ENCODE measurements around the gene KIF14. TPM values are rescaled to one million over a fixed set of nuclear protein-coding genes. Genes with fewer than 3 reads are reported as not detected.

Gene KIF14
- total and polyA plus RNA-seq, 7 donors = under 0.01 to 2.0 (median 0.28) TPM; not detected in 2

DNA sequence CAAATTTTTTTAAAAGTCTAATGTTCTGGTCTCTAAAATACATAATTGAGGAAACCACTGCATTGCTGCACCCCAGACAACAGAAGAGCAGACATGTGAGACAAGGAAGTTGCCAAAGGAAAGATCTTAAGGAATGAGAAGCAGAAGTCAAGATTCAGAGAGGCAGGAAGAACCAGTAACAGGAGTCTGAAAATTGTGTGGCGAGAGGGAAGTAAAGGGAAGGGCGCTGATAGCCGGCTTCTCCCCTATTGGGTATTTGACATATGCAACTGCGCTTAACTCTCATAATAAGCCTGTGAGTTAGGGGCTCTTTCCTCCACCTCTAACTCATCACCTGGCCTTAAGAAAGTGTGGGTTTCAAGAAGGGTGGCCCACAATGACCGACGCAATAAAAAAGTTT, 21.9 kb upstream of the KIF14 start:
- Histone ChIP-seq H3K27ac (no peak overlapping the region), H3K36me3 (peaks cover 0 to 42% (median 0%) of the 10 kb centered on the region in 4 donors), H3K4me1 (no peaks in the 10 kb centered on the region), H3K9me3 (no peaks in the 10 kb centered on the region), H3K27me3 (no peaks in the 10 kb centered on the region), H3K4me3 (no peak overlapping the region)
- TF ChIP-seq, protein P1, sequence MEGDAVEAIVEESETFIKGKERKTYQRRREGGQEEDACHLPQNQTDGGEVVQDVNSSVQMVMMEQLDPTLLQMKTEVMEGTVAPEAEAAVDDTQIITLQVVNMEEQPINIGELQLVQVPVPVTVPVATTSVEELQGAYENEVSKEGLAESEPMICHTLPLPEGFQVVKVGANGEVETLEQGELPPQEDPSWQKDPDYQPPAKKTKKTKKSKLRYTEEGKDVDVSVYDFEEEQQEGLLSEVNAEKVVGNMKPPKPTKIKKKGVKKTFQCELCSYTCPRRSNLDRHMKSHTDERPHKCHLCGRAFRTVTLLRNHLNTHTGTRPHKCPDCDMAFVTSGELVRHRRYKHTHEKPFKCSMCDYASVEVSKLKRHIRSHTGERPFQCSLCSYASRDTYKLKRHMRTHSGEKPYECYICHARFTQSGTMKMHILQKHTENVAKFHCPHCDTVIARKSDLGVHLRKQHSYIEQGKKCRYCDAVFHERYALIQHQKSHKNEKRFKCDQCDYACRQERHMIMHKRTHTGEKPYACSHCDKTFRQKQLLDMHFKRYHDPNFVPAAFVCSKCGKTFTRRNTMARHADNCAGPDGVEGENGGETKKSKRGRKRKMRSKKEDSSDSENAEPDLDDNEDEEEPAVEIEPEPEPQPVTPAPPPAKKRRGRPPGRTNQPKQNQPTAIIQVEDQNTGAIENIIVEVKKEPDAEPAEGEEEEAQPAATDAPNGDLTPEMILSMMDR (IDR thresholded peaks at IDR 0.05) = no peak
- intact Hi-C loops (cut with DNase I) = no loop called here
- 90 to 92% methylated on average over 6 of the region's 6 CpGs for WGBS, 2 donors
- no peak for DNase-seq

DNA sequence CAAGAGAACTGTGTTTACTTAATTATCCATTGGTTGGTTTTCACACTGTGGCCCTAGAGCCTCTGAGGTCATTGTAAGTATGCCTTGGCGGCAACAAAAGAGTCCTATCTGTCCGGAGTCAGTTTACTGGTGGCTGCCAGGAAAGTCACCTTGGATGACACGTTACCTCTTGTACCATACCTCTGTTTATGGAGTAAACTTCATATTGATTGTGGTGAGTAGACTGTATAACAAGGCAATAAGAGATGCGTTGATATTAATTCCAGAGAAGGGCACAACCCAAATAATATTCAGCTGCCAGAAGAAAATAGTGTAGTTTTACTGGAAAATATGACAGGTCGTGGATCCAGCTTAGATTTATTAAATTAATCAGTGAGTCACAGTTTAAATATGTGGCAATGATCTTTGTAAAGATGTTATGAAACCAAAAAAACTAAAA, 20.4 kb upstream of the KIF14 start:
- intact Hi-C loops (cut with DNase I) = no loop called here
- Histone ChIP-seq H3K27me3 (no peaks in the 10 kb centered on the region), H3K36me3 (peaks cover 0 to 27% (median 0%) of the 10 kb centered on the region in 4 donors), H3K4me1 (no peaks in the 10 kb centered on the region), H3K4me3 (no peak overlapping the region), H3K9me3 (no peaks in the 10 kb centered on the region), H3K27ac (no peak overlapping the region)
- TF ChIP-seq, protein P1 (IDR thresholded peaks at IDR 0.05) = no peak
- TF ChIP-seq EP300 (IDR thresholded peaks at IDR 0.05) (no peak), POLR2AphosphoS5 (IDR thresholded peaks at IDR 0.05) (no peak), POLR2A (IDR thresholded peaks at IDR 0.05) (no peak)
- DNase-seq = no peak
- WGBS, 2 donors = 93 to 95% methylated on average over 5 of the region's 5 CpGs

DNA sequence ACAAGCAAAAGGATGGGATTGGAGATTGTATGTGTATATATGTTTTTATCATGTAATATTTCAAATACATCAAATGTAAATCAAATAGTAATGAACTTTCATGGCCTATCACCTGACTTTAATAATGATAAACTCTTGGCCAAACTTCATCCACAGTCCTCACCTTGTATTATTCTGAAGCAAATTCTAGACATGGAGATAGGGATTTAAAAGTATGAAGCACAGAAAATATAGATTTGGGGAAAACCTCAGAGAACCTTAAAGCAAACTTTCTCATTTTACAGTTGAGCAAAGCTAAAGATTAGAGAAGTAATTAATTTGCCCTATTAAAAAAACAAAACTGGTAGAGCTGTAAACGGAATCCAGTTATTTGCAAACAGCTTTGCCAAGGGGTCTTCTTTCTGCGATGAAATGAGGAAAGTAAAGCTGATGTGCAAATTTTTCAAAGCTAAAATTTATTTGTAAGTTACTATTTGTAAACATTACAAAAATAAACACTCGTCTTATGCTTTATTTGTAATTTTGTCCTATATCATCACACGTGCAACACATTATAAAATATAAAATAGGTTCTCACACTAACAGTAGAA, 19.9 kb upstream of the KIF14 start:
- intact Hi-C loops (cut with DNase I) = no loop called here

DNA sequence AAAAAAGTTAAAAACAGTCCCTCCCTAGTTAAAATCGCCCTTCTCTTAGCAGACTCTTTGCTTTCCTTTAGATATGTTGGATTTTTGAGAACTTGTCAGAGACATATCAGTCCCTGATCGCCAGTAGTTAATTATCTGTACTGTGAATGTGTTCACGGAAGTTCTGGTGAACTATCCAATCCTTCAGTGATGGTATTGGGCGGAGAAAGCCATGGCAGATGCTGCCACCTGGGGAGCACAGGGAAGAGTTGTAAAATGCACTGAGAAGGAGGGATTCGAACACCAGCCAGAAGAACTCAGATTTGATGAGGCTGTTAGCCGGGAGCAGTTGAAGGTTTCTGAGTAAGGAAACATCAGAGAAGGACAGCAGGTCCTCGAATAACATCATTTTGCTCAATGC, 17.5 kb upstream of the KIF14 start:
- Histone ChIP-seq H3K27me3 (no peaks in the 10 kb centered on the region), H3K4me3 (no peak overlapping the region), H3K36me3 (peaks cover 0 to 2% (median 0%) of the 10 kb centered on the region in 4 donors), H3K9me3 (no peaks in the 10 kb centered on the region), H3K4me1 (no peaks in the 10 kb centered on the region), H3K27ac (no peak overlapping the region)
- TF ChIP-seq POLR2AphosphoS5 (IDR thresholded peaks at IDR 0.05) (no peak), POLR2A (IDR thresholded peaks at IDR 0.05) (no peak), EP300 (IDR thresholded peaks at IDR 0.05) (no peak)
- TF ChIP-seq, protein P1 (IDR thresholded peaks at IDR 0.05) = no peak
- 78 to 88% methylated on average over 7 of the region's 7 CpGs for WGBS, 2 donors
- DNase-seq = no peak
- intact Hi-C loops (cut with DNase I) = no loop called here

More for the DNA sequence above, 19.9 kb upstream of the KIF14 start:
- Histone ChIP-seq H3K9me3 (no peaks in the 10 kb centered on the region), H3K27ac (no peak overlapping the region), H3K4me1 (no peaks in the 10 kb centered on the region), H3K27me3 (no peaks in the 10 kb centered on the region), H3K4me3 (no peak overlapping the region), H3K36me3 (peaks cover 0 to 24% (median 0%) of the 10 kb centered on the region in 4 donors)
- TF ChIP-seq POLR2A (IDR thresholded peaks at IDR 0.05) = no peak
- no peak for TF ChIP-seq POLR2AphosphoS5 (IDR thresholded peaks at IDR 0.05)
- TF ChIP-seq EP300 (IDR thresholded peaks at IDR 0.05) = no peak
- TF ChIP-seq, protein P1 (IDR thresholded peaks at IDR 0.05) = no peak
- DNase-seq = no peak
- WGBS, 2 donors = 93% methylated on average over 4 of the region's 4 CpGs

DNA sequence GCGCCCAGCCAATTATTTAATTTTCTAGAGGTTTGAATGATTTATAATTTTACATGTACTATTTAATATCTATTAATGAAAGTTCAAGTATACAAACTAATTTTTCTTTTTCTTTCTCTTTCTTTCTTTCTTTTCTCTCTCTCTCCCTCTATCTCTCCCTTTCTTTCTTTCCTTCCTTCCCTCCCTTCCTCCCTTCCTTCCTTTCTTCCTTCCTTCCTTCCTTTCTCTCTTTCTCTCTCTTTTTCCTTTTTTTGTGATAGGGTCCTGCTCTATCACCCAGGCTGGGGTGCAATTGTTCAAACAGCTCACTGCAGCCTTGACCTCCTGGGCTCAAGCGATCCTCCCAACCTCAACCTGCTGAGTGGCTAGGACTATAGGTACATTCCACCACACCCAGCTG, 16.1 kb upstream of the KIF14 start:
- TF ChIP-seq, protein P1 (IDR thresholded peaks at IDR 0.05) = no peak
- no peak for TF ChIP-seq EP300 (IDR thresholded peaks at IDR 0.05)
- no peak for TF ChIP-seq POLR2AphosphoS5 (IDR thresholded peaks at IDR 0.05)
- TF ChIP-seq POLR2A (IDR thresholded peaks at IDR 0.05) = no peak
- Histone ChIP-seq H3K36me3 (no peaks in the 10 kb centered on the region), H3K4me3 (no peak overlapping the region), H3K9me3 (no peaks in the 10 kb centered on the region), H3K27ac (no peak overlapping the region), H3K27me3 (no peaks in the 10 kb centered on the region), H3K4me1 (no peaks in the 10 kb centered on the region)
- no peak for DNase-seq
- WGBS, 2 donors = 98 to 99% methylated on average over 2 of the region's 2 CpGs
- intact Hi-C loops (cut with DNase I) = no loop called here

Data from sigmoid colon (tissue), 7 donors.